Body of pancreas (tissue), 4 donors: ENCODE results near the gene N4BP2L2. TPM values are rescaled to one million over a fixed set of nuclear protein-coding genes. Genes with fewer than 3 reads are reported as not detected.

Experiments
- ATAC-seq: fragments of 150-250 bp; one replicate; pipeline ENCODE4 v1.9.1; 2016
- DNase-seq, 4 donors: peaks; one replicate each; pipeline ENCODE4 v3.0.0-alpha.2; 2019
- H3K27ac ChIP-seq, 4 donors: fragments of 200-600 bp; sonication (generic); 1 replicate in 3 of 4; 2 replicates in 1 of 4; pipeline versions ENCODE4 v1.5.1 to v1.6.1; 2016 to 2019; ENCODE audit warnings: mild to moderate bottlenecking in 1 of 4, mixed read lengths in 1 of 4, moderate library complexity in 1 of 4
- H3K27me3 ChIP-seq, 2 donors: fragments of 200-600 bp; sonication (generic); one replicate each; pipeline ENCODE4 v1.6.0; 2016; ENCODE audit warnings: mild to moderate bottlenecking in 1 of 2
- H3K36me3 ChIP-seq, 2 donors: fragments of 200-600 bp; sonication (generic); replicated peaks in 1 of 2; 2 replicates each; pipeline ENCODE4 v1.5.1; 2016; ENCODE audit warnings: low read depth in 2 of 2; ENCODE audit not compliant: insufficient read depth in 1 of 2
- H3K4me1 ChIP-seq: fragments of 200-600 bp; sonication (generic); one replicate; pipeline ENCODE4 v1.6.0; 2016
- H3K4me3 ChIP-seq, 2 donors: fragments of 200-600 bp; sonication (generic); 1 replicate in 1 of 2; 2 replicates in 1 of 2; pipeline ENCODE4 v1.5.1; 2016 to 2019
- H3K9me3 ChIP-seq, 3 donors: fragments of 200-600 bp; sonication (generic); 1 replicate in 2 of 3; 2 replicates in 1 of 3; pipeline ENCODE4 v1.5.1; 2016
- POLR2A ChIP-seq, 3 donors: fragments of 450-650 bp; IDR thresholded peaks; one replicate each; pipeline ENCODE4 v1.6.1; 2016; ENCODE audit warnings: antibody characterized with exemption in 3 of 3, mild to moderate bottlenecking in 2 of 3
- WGBS, 2 donors: methylation state at CpG; one replicate each; pipeline ENCODE4 v1.1.5; 2017; 5-methylcytosine and 5-hydroxymethylcytosine counted together
- intact Hi-C: fragments of 100-400 bp; cut with DNase I; formaldehyde crosslinking; loops from one replicate; pipeline ENCODE4 v1.15.1; 2023
- total RNA-seq, 2 donors: library from RNA; depleted of rRNA; stranded (reverse); fragments of >200 nt; gene quantifications; one replicate each; pipeline ENCODE4 v1.1.0, GENCODE V29; 2016
- TF ChIP-seq, protein P1 (sequence below), 7 experiments: fragments of 450-650 bp in 4 of 7; fragments of 200-600 bp in 3 of 7; sonication (generic) in 3 of 7; IDR thresholded peaks; one replicate each; pipeline ENCODE4 v1.5.1; 2016 to 2019; ENCODE audit warnings: antibody characterized with exemption in 7 of 7

N4BP2L2 gene
- total RNA-seq, 2 donors from 2014 or later, result 120 to 191 TPM

DNA sequence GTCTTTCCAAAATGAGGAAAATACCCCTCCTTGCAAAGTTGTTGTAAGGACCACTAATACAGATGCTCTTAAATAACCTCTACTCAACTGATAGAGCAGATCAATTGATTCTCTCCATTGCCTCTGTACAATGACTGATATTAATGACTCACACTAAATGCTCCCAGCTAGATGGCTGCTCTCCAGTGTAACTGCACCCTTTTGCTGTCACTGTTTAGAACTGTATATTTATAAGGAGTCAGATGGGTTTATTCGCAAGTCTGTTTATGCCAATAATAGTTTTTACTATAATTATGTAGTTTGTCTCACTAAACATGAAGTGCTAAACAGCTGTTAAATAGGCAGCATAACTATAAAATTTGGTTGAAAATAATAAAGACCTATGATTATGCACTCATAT, 89.6 kb downstream of the N4BP2L2 start:
- 93 to 97% methylated on average over 1 of the region's 1 CpG for WGBS, 2 donors
- no peaks in the 10 kb centered on the region for H3K9me3 ChIP-seq
- H3K4me3 ChIP-seq, result no peak overlapping the region
- DNase-seq (no peak), ATAC-seq (no peak)
- no peak overlapping the region for H3K27ac ChIP-seq
- no peaks in the 10 kb centered on the region for H3K36me3 ChIP-seq
- H3K4me1 ChIP-seq, result no peaks in the 10 kb centered on the region
- H3K27me3 ChIP-seq, result no peaks in the 10 kb centered on the region
- TF ChIP-seq, protein P1, sequence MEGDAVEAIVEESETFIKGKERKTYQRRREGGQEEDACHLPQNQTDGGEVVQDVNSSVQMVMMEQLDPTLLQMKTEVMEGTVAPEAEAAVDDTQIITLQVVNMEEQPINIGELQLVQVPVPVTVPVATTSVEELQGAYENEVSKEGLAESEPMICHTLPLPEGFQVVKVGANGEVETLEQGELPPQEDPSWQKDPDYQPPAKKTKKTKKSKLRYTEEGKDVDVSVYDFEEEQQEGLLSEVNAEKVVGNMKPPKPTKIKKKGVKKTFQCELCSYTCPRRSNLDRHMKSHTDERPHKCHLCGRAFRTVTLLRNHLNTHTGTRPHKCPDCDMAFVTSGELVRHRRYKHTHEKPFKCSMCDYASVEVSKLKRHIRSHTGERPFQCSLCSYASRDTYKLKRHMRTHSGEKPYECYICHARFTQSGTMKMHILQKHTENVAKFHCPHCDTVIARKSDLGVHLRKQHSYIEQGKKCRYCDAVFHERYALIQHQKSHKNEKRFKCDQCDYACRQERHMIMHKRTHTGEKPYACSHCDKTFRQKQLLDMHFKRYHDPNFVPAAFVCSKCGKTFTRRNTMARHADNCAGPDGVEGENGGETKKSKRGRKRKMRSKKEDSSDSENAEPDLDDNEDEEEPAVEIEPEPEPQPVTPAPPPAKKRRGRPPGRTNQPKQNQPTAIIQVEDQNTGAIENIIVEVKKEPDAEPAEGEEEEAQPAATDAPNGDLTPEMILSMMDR (IDR thresholded peaks at IDR 0.05), result no peak
- TF ChIP-seq POLR2A (IDR thresholded peaks at IDR 0.05), result no peak
- intact Hi-C loops, result no loop called here

DNA sequence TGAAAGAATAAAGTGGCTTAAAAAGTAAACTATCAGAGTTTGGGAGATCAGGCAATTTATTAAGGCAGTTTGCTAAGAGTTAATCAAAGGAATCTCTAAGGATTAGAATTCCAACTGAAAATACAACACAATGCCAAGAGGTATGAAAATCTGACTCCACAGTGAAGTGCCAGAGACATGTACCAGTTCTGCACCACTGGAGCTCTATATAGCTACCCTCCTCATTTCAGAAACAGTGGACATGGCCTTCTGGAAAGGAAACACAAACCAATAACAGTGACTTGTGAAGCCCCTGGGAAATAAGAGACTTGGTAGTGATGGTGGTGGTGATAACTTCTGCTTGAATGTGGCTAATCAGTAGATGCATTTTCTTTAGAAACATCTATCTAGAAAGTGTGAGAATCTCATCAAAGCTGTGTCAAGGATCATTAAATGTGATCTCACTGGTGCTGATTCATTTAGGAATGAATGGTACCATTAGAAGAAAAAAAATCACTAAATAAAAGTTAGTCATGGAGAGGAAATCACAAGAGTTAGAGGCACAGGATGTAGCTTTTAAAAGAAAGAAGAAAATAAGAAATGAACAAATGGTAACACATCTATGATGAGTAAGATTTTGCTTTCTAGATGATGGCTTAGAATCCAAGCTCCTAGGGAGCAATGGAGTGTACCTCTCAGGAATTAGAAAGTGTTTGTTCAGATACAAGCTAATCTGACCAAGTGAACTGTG, 90.5 kb downstream of the N4BP2L2 start:
- H3K27ac ChIP-seq, result no peak overlapping the region
- no peak overlapping the region for H3K4me3 ChIP-seq
- no peaks in the 10 kb centered on the region for H3K9me3 ChIP-seq
- no peaks in the 10 kb centered on the region for H3K27me3 ChIP-seq
- no peak for TF ChIP-seq POLR2A (IDR thresholded peaks at IDR 0.05)
- TF ChIP-seq, protein P1 (IDR thresholded peaks at IDR 0.05), result no peak
- intact Hi-C loops, result no loop called here
- DNase-seq (no peak), ATAC-seq (no peak)
- no peaks in the 10 kb centered on the region for H3K4me1 ChIP-seq
- no peaks in the 10 kb centered on the region for H3K36me3 ChIP-seq

DNA sequence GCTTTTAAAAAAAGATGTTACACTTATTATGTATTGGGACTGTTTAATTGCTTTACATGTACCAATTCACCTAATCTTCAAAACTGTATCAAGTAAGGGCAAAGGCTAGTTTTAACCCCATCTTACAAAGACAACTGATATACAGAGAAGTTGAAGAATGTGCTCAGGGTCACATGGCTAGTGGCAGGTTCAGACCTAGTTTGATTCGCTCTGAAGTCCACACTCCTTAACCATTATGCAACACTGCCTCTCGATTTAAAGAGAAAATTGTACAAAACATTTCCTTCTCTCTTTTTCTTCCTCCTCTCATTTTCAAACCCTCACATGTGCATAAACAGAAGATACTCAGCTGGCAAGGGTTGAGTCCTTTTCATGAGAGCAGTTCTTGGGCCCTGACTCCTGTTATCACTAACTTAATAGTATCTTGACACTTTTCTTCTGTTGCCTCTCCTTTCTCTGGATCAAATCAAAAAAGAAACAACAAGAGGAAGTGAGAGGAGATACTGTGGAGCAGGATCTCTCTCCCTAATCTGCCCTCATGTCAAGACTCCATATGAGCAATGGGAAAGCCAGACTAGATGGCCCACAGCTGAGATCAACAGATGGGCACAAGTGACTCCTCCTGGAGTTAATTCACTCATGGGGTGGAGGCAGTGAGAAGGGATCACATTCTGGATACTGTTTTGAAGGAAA, 91.7 kb downstream of the N4BP2L2 start:
- ATAC-seq, result no peak

DNA sequence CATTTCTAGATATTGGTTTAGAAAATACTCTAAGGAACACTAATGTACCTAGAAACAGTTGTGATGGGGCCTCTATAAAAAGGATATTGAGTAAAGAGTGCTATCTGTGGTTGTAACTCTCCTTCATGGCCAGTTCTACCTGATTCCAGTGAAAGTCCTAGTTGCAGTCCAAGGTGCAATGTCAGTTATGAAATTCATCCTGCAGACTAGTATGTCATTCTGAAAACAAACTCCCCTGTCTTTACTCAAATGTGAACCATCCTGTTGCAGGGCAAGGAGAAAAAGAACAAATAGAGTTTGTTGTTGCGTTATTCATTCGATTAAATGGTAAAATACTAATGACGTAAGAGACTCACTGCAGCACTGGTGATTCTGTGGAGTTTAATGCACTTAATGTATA, 92.4 kb downstream of the N4BP2L2 start:
- WGBS, 2 donors, result 88 to 97% methylated on average over 3 of the region's 3 CpGs
- intact Hi-C loops, result no loop called here
- H3K27ac ChIP-seq, result no peak overlapping the region

More for the DNA sequence above, 91.7 kb downstream of the N4BP2L2 start:
- H3K27ac ChIP-seq, result no peak overlapping the region
- no peaks in the 10 kb centered on the region for H3K9me3 ChIP-seq
- H3K36me3 ChIP-seq, result no peaks in the 10 kb centered on the region
- no peaks in the 10 kb centered on the region for H3K27me3 ChIP-seq
- no peak for TF ChIP-seq POLR2A (IDR thresholded peaks at IDR 0.05)
- TF ChIP-seq, protein P1 (IDR thresholded peaks at IDR 0.05), result no peak
- WGBS, 2 donors, result 51 to 77% methylated on average over 2 of the region's 2 CpGs
- intact Hi-C loops, result no loop called here
- H3K4me3 ChIP-seq, result no peak overlapping the region
- no peaks in the 10 kb centered on the region for H3K4me1 ChIP-seq
- no peak for DNase-seq

More for the DNA sequence above, 92.4 kb downstream of the N4BP2L2 start:
- Histone ChIP-seq H3K4me3 (no peak overlapping the region), H3K4me1 (no peaks in the 10 kb centered on the region), H3K27me3 (no peaks in the 10 kb centered on the region), H3K36me3 (no peaks in the 10 kb centered on the region), H3K9me3 (no peaks in the 10 kb centered on the region)
- DNase-seq (no peak), ATAC-seq (no peak)
- no peak for TF ChIP-seq POLR2A (IDR thresholded peaks at IDR 0.05)
- TF ChIP-seq, protein P1 (IDR thresholded peaks at IDR 0.05), result no peak
